Heart left ventricle (tissue), 16 donors: ENCODE results near the gene PFN1. TPM values are rescaled to one million over a fixed set of nuclear protein-coding genes. Genes with fewer than 3 reads are reported as not detected.

Source experiments
- ATAC-seq, 4 donors: fragments of 200-7000 bp; cut with Tn5 transposase; one replicate each; pipeline ENCODE4 v1.9.1; 2020 to 2022; ENCODE audit warnings: moderate library complexity in 4 of 4, mild to moderate bottlenecking in 3 of 4, moderate number of reproducible peaks in 1 of 4
- DNase-seq, 5 donors: peaks; one replicate each; pipeline ENCODE4 v3.0.0-alpha.2; 2020
- H3K27ac ChIP-seq, 12 donors: fragments of 200-600 bp; sonication (generic) in 4 of 12; one replicate each; pipeline versions ENCODE4 v1.5.0 to v1.8.0; 2016 to 2022; ENCODE audit warnings: mild to moderate bottlenecking in 2 of 12
- H3K27me3 ChIP-seq, 9 donors: fragments of 200-600 bp; sonication (generic) in 2 of 9; one replicate each; pipeline versions ENCODE4 v1.5.1 to v1.8.0; 2016 to 2022; ENCODE audit warnings: mild to moderate bottlenecking in 3 of 9
- H3K36me3 ChIP-seq, 9 donors: fragments of 200-600 bp; sonication (generic) in 2 of 9; one replicate each; pipeline versions ENCODE4 v1.5.0 to v1.8.0; 2018 to 2022; ENCODE audit warnings: mild to moderate bottlenecking in 2 of 9
- H3K4me1 ChIP-seq, 12 donors: fragments of 200-600 bp; sonication (generic) in 4 of 12; one replicate each; pipeline versions ENCODE4 v1.5.0 to v1.8.0; 2016 to 2022; ENCODE audit warnings: mild to moderate bottlenecking in 3 of 12
- H3K4me3 ChIP-seq, 12 donors: fragments of 200-600 bp; sonication (generic) in 4 of 12; one replicate each; pipeline versions ENCODE4 v1.5.0 to v1.8.0; 2017 to 2022; ENCODE audit warnings: mild to moderate bottlenecking in 9 of 12, moderate library complexity in 4 of 12
- H3K9me3 ChIP-seq, 12 donors: fragments of 200-600 bp; sonication (generic) in 4 of 12; one replicate each; pipeline versions ENCODE4 v1.5.0 to v1.8.0; 2016 to 2022; ENCODE audit warnings: mild to moderate bottlenecking in 1 of 12
- POLR2A ChIP-seq, 2 donors: fragments of 450-650 bp; IDR thresholded peaks; one replicate each; pipeline ENCODE4 v1.6.1; 2017; ENCODE audit warnings: antibody characterized with exemption in 2 of 2, mild to moderate bottlenecking in 2 of 2, moderate library complexity in 2 of 2
- WGBS, 4 donors: extraction: QIAGEN DNeasy Blood & Tissue Kit in 2 of 4; methylation state at CpG; one replicate each; pipeline versions ENCODE4 v1.1.5 to v1.1.7; 2013 to 2018; 5-methylcytosine and 5-hydroxymethylcytosine counted together
- intact Hi-C, 10 donors: fragments of 100-400 bp; cut with DNase I; formaldehyde crosslinking; loops; one replicate each; pipeline versions ENCODE4 v1.11.1 to v1.14.2; 2022
- polyA plus RNA-seq, 2 donors: library from polyadenylated mRNA; stranded (reverse); fragments of 200-250 nt; gene quantifications; one replicate each; pipeline ENCODE4 v1.2.3, GENCODE V29; 2013
- total RNA-seq, 9 donors: library from RNA; depleted of rRNA in 2 of 9; stranded (reverse); fragments of >200 nt in 2 of 9; fragmentation: NEBNext Ultra II Directional in 3 of 9; extraction: Animal tissue kit (Norgen Biotek cat#: 25700) in 3 of 9; gene quantifications; one replicate each; pipeline versions ENCODE4 v1.1.0 to v1.2.4, GENCODE V29; 2016 to 2023
- TF ChIP-seq, protein P1 (sequence below), 12 donors: fragments of 200-600 bp; sonication (generic) in 4 of 12; IDR thresholded peaks; one replicate each; pipeline versions ENCODE4 v1.5.0 to v1.8.0; 2018 to 2022; ENCODE audit warnings: antibody characterized with exemption in 12 of 12, mild to moderate bottlenecking in 5 of 12
- donor health status: ischemic (EF 13 %, LVEDD 7.1; RV severe dilation, severe dysfunction).
- donor health status: healthy with polysubstance abuse.
- donor health status: DM: no; HTN: yes; CAD: no.
- donor health status: DM: no; HTN: no; CAD: no.
- donor health status: ischemic (EF 25% LVEDD 6.9; RV normal size, moderate dysfunction).
- donor health status: ischemic (EF 25% LVEDD 5.7; RV mildly dilated, moderate dysfunction).
- donor health status: healthy.
- donor health status: DM: yes; HTN: yes; CAD: no.
- donor health status: ischemic (EF 35%, LVEDD 5.7; RV mildly dilated, moderate dysfunction).
- donor health status: nonischemic (EF 11% LVEDD 7.7; RV severe dilation, severe dysfunction).
- donor health status: DM: yes; HTN: yes; CAD: no.
- donor health status: PGD.
- donor health status: ischemic (EF 29% LVEDD 5.4; RV normal size, mild dysfunction).
- donor health status: nonischemic (EF 23%, LVEDD 6.1; RV moderate dilation, normal function).

The PFN1 gene
- total and polyA plus RNA-seq, 11 donors, result 145 to 982 (median 234) TPM

DNA sequence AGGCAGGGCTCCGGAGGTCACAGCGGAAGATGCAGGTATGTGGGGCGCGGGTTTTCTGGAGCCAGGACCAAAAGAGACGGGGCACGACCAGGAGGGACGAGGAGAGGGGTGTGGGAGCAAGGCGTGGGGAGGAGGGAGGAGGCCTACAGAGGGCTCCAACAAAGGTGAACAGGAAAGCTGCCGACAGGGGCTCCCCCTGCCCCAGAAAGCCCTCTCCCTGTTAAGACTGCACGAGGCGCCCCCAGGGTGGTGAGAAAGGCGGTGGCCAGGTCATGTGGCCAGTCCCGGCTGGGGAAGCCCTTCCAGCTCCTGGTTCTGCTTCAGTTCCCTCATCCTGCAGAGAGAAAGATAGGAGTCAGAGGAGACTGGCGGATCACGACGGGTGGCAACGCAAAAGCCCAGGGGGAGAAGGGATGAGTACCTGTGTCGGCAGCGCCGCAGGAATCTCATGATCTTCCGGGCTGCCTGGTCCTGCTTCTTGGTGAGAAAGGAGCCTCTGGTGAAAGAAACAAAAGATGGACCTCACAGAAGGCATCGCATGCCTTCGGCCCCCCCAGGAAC, 20.2 kb upstream of the PFN1 start:
- Histone ChIP-seq H3K4me3 (peak overlapping the region; percentile 35 to 83 (median 70)), H3K27ac (peak overlapping the region; percentile 89 to 99 (median 96)), H3K9me3 (no peaks in the 10 kb centered on the region), H3K4me1 (peaks cover 0 to 56% (median 41%) of the 10 kb centered on the region in 12 donors), H3K27me3 (no peaks in the 10 kb centered on the region), H3K36me3 (peaks cover 0 to 50% (median 42%) of the 10 kb centered on the region in 9 donors)
- WGBS, 4 donors, result 29 to 42% (median 38%) methylated on average over 23 of the region's 23 CpGs
- peak in 2 of 5 donors; percentile 44 to 47 for DNase-seq
- intact Hi-C loops, result loop anchor here in 2 of 10 donors (2.0 to 5.0 kb wide), 3 partner anchors 18 to 61 kb away; partner anchors contain the start of genes CAMTA2 (in 1 of the 2) and ENO3 (in 1 of the 2)
- ATAC-seq, result no peak
- TF ChIP-seq POLR2A (IDR thresholded peaks at IDR 0.05), result no peak
- TF ChIP-seq, protein P1, sequence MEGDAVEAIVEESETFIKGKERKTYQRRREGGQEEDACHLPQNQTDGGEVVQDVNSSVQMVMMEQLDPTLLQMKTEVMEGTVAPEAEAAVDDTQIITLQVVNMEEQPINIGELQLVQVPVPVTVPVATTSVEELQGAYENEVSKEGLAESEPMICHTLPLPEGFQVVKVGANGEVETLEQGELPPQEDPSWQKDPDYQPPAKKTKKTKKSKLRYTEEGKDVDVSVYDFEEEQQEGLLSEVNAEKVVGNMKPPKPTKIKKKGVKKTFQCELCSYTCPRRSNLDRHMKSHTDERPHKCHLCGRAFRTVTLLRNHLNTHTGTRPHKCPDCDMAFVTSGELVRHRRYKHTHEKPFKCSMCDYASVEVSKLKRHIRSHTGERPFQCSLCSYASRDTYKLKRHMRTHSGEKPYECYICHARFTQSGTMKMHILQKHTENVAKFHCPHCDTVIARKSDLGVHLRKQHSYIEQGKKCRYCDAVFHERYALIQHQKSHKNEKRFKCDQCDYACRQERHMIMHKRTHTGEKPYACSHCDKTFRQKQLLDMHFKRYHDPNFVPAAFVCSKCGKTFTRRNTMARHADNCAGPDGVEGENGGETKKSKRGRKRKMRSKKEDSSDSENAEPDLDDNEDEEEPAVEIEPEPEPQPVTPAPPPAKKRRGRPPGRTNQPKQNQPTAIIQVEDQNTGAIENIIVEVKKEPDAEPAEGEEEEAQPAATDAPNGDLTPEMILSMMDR (IDR thresholded peaks at IDR 0.05), result no peak

GRCh38 chr17:4967539-4968485, 19.5 kb upstream of the PFN1 start, which contains the start of gene SPAG7:
Gene SPAG7, minus strand, starts transcription at chr17:4967817. Its CDS starts 13 bp downstream, at chr17:4967804.
- Histone ChIP-seq H3K4me1 (peaks cover 0 to 48% (median 33%) of the 10 kb centered on the region in 12 donors), H3K4me3 (peak within 1 kb of the TSS; percentile 35 to 83 (median 70)), H3K27me3 (no peaks in the 10 kb centered on the region), H3K9me3 (no peaks in the 10 kb centered on the region), H3K27ac (peak within 1 kb of the TSS; percentile 89 to 99 (median 96)), H3K36me3 (peaks cover 0 to 42% (median 34%) of the 10 kb centered on the region in 9 donors)
- DNase-seq (peak; percentile 95 to 96 (median 95)), ATAC-seq (peak; percentile 77 to 88 (median 86))
- WGBS, 4 donors, result 1 to 3% (median 1%) methylated on average over 34 to 66 of the region's 66 CpGs
- intact Hi-C loops, result loop anchor here in 7 of 10 donors (1.0 to 5.0 kb wide), 9 partner anchors 17 to 61 kb away; partner anchors contain the start of genes CAMTA2 (in 2 of the 7), ENO3 (in 2 of the 7), INCA1 (in 2 of the 7) and KIF1C (in 2 of the 7)
- TF ChIP-seq POLR2A (IDR thresholded peaks at IDR 0.05), result peak in 1 of 2 donors; percentile 68
- TF ChIP-seq, protein P1 (IDR thresholded peaks at IDR 0.05), result peak in 6 of 12 donors; percentile 8 to 25 (median 18)

- H3K9me3 ChIP-seq, result no peaks in the 10 kb centered on the region
- TF ChIP-seq, protein P1 (IDR thresholded peaks at IDR 0.05), result no peak
- peak in 1 of 2 donors; percentile 64 for TF ChIP-seq POLR2A (IDR thresholded peaks at IDR 0.05)
- peaks cover 0 to 41% (median 26%) of the 10 kb centered on the region in 9 donors for H3K36me3 ChIP-seq
- peak overlapping the region; percentile 35 to 83 (median 70) for H3K4me3 ChIP-seq
- WGBS, 4 donors, result 0 to 1% (median 1%) methylated on average over 26 to 42 of the region's 42 CpGs
- DNase-seq (peak; percentile 98 to 99 (median 99)), ATAC-seq (peak; percentile 85 to 95 (median 94))
- intact Hi-C loops, result loop anchor here in 6 of 10 donors (1.0 to 5.0 kb wide), 8 partner anchors 16 to 60 kb away; partner anchors contain the start of genes INCA1 (in 2 of the 6), KIF1C (in 2 of the 6), PFN1 (in 2 of the 6) and CAMTA2 (in 1 of the 6)
- peak overlapping the region; percentile 89 to 99 (median 96) for H3K27ac ChIP-seq
- no peaks in the 10 kb centered on the region for H3K27me3 ChIP-seq
- H3K4me1 ChIP-seq, result peaks cover 0 to 43% (median 28%) of the 10 kb centered on the region in 12 donors
These were observed 18.7 kb upstream of the PFN1 start for GRCh38 chr17:4966844-4967538.
